DND-41 (cell line): ENCODE measurements around the gene SH3BGRL3.

ENCODE experiments used
- EZH2 ChIP-seq: IDR thresholded peaks from 3 replicates; pipeline ENCODE4 v1.6.1; 2012; ENCODE audit warnings: borderline replicate concordance, low read depth, mild to moderate bottlenecking, moderate library complexity, low read length, inconsistent platforms; ENCODE audit not compliant: severe bottlenecking
- TF ChIP-seq, protein P1 (sequence below): IDR thresholded peaks from 2 replicates; pipeline ENCODE4 v1.5.1; 2012; ENCODE audit warnings: borderline replicate concordance, low read length, moderate library complexity, mild to moderate bottlenecking; ENCODE audit not compliant: poor library complexity, severe bottlenecking; ENCODE audit errors: extremely low read depth

DNA sequence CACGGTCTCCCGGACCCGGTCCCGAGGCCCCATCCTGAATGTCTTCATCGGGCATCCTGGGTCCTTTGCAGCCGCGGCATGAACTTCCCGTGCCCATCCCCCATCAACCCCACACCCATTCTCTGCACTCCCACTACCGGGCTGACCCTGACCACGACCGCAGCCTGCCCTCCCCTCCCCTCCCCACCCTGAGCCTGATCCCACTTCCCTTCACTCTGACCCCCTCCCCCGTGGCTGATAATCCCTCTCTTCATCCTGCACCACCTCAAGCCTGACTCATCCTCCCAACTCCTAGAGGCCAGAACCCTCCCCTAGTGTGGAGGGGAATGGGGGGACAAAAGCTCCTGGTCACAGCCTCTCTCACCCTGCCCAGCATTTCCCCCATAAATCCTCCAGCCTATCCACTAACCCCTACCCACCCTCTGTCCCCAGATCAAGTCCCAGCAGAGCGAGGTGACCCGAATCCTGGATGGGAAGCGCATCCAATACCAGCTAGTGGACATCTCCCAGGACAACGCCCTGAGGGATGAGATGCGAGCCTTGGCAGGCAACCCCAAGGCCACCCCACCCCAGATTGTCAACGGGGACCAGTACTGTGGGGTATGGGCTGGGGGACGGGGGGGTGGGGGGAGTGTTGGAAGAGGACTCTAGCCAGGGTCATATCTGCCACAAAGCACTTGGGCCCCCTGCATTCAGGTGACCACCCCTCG, 602 bp downstream of the SH3BGRL3 start:
- no peak for TF ChIP-seq EZH2
- TF ChIP-seq, protein P1, sequence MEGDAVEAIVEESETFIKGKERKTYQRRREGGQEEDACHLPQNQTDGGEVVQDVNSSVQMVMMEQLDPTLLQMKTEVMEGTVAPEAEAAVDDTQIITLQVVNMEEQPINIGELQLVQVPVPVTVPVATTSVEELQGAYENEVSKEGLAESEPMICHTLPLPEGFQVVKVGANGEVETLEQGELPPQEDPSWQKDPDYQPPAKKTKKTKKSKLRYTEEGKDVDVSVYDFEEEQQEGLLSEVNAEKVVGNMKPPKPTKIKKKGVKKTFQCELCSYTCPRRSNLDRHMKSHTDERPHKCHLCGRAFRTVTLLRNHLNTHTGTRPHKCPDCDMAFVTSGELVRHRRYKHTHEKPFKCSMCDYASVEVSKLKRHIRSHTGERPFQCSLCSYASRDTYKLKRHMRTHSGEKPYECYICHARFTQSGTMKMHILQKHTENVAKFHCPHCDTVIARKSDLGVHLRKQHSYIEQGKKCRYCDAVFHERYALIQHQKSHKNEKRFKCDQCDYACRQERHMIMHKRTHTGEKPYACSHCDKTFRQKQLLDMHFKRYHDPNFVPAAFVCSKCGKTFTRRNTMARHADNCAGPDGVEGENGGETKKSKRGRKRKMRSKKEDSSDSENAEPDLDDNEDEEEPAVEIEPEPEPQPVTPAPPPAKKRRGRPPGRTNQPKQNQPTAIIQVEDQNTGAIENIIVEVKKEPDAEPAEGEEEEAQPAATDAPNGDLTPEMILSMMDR = no peak
